Neural crest cell (in vitro differentiated cells): Measurements from ENCODE around the gene MTMR3. TPM values are rescaled to one million over a fixed set of nuclear protein-coding genes. Genes with fewer than 3 reads are reported as not detected.
"Not testable (repeated sequence)": the region's sequence is repeated elsewhere in the genome, so short reads cannot be mapped to it uniquely, and the experiment has no call there.

Source experiments
- DNase-seq: peaks from one replicate; pipeline ENCODE4 v3.0.0; 2021; ENCODE audit warnings: low read depth, mixed read lengths, low spot score
- H3K27ac Mint-ChIP-seq: one replicate; pipeline ENCODE4 v1.8.0; 2021; ENCODE audit warnings: mild to moderate bottlenecking, mixed read lengths; ENCODE audit not compliant: unreplicated experiment
- H3K27me3 Mint-ChIP-seq: 2 replicates; pipeline ENCODE4 v1.8.0; 2021; ENCODE audit warnings: low read depth, mild to moderate bottlenecking, mixed read lengths
- H3K36me3 Mint-ChIP-seq: 2 replicates; pipeline ENCODE4 v1.8.0; 2021; ENCODE audit warnings: low read depth, mild to moderate bottlenecking, mixed read lengths
- H3K4me1 Mint-ChIP-seq: 2 replicates; pipeline ENCODE4 v1.8.0; 2021; ENCODE audit warnings: mixed read lengths
- H3K4me3 Mint-ChIP-seq: one replicate; pipeline ENCODE4 v1.8.0; 2021; ENCODE audit warnings: mild to moderate bottlenecking, mixed read lengths
- H3K9me3 Mint-ChIP-seq: 2 replicates; pipeline ENCODE4 v1.8.0; 2021; ENCODE audit warnings: mixed read lengths
- CTCF ChIP-seq: fragments of 200-600 bp; sonication (generic); conservative IDR thresholded peaks from 2 replicates; pipeline ENCODE4 v1.5.0; 2021; ENCODE audit warnings: antibody characterized with exemption, mild to moderate bottlenecking
- long read RNA-seq: library from polyadenylated mRNA; unstranded; transcript quantifications from one replicate; pipeline ENCODE4 v2.0.0, GENCODE V29; 2020
- total RNA-seq: library from RNA; stranded (reverse); gene quantifications from 2 replicates; pipeline ENCODE4 v1.2.1, GENCODE V29; 2021

The MTMR3 gene
- 35.3 and 37.4 TPM in 2 replicates for total RNA-seq
- long read RNA-seq, partial matches to known transcripts, result 11 of 12 reads
- long read RNA-seq, other reads (novel, unspliced or antisense), result 0 of 12 reads

- no peaks in the 10 kb centered on the region for H3K27me3 Mint-ChIP-seq
- peak within 1 kb of the TSS; percentile 79 for H3K4me3 Mint-ChIP-seq
- H3K9me3 Mint-ChIP-seq, result no peaks in the 10 kb centered on the region
- TF ChIP-seq CTCF, result peak; percentile 59
- H3K36me3 Mint-ChIP-seq, result no peaks in the 10 kb centered on the region
- H3K27ac Mint-ChIP-seq, result peak within 1 kb of the TSS; percentile 86
- H3K4me1 Mint-ChIP-seq, result peaks cover 11% of the 10 kb centered on the region
- peak; percentile 98 for DNase-seq
These were observed at the start of gene MTMR3 for GRCh38 chr22:29883045-29883774. Gene MTMR3 (plus strand): TSS chr22:29883174. CDS start chr22:29971060, 87,886 bp downstream.

- peaks cover 23% of the 10 kb centered on the region for H3K4me1 Mint-ChIP-seq
- no peaks in the 10 kb centered on the region for H3K36me3 Mint-ChIP-seq
- H3K27me3 Mint-ChIP-seq, result no peaks in the 10 kb centered on the region
- no peak overlapping the region for H3K4me3 Mint-ChIP-seq
- H3K27ac Mint-ChIP-seq, result no peak overlapping the region
- no peak for DNase-seq
- no peaks in the 10 kb centered on the region for H3K9me3 Mint-ChIP-seq
- TF ChIP-seq CTCF, result no peak
These were observed 49.5 kb upstream of the MTMR3 start for GRCh38 chr22:29833392-29833965.

GRCh38 chr22:29834046-29834445, 48.9 kb upstream of the MTMR3 start:
- H3K9me3 Mint-ChIP-seq, result no peaks in the 10 kb centered on the region
- H3K27me3 Mint-ChIP-seq, result no peaks in the 10 kb centered on the region
- no peak for DNase-seq
- peak overlapping the region; percentile 5 for H3K4me3 Mint-ChIP-seq
- TF ChIP-seq CTCF, result no peak
- no peaks in the 10 kb centered on the region for H3K36me3 Mint-ChIP-seq
- no peak overlapping the region for H3K27ac Mint-ChIP-seq
- peaks cover 27% of the 10 kb centered on the region for H3K4me1 Mint-ChIP-seq

GRCh38 chr22:29836791-29837370, 46.1 kb upstream of the MTMR3 start:
- H3K27ac Mint-ChIP-seq, H3K36me3 Mint-ChIP-seq, DNase-seq, H3K27me3 Mint-ChIP-seq, H3K9me3 Mint-ChIP-seq: not testable (repeated sequence)
- Mint-ChIP-seq H3K4me1 (peaks cover 27% of the 10 kb centered on the region), H3K4me3 (peak overlapping the region; percentile 89)

- H3K9me3 Mint-ChIP-seq, result no peaks in the 10 kb centered on the region
- peak within 1 kb of the TSS; percentile 89 for H3K4me3 Mint-ChIP-seq
- H3K36me3 Mint-ChIP-seq, result no peaks in the 10 kb centered on the region
- H3K4me1 Mint-ChIP-seq, result peaks cover 27% of the 10 kb centered on the region
- TF ChIP-seq CTCF, result no peak
- peak within 1 kb of the TSS; percentile 51 for H3K27ac Mint-ChIP-seq
- DNase-seq, result peak; percentile 97
- no peaks in the 10 kb centered on the region for H3K27me3 Mint-ChIP-seq
These were observed 45.0 kb upstream of the MTMR3 start, which contains the start of gene ASCC2 for GRCh38 chr22:29837741-29838598. Gene ASCC2 (minus strand): TSS chr22:29838274. CDS start chr22:29832325, 5,949 bp downstream.
